ENCODE measurements around the gene ZBTB38. TPM values are rescaled to one million over a fixed set of nuclear protein-coding genes. Genes with fewer than 3 reads are reported as not detected.

Gene ZBTB38
- total RNA-seq, 2 experiments from 2014 or later = 8.4 to 12.4 TPM

DNA sequence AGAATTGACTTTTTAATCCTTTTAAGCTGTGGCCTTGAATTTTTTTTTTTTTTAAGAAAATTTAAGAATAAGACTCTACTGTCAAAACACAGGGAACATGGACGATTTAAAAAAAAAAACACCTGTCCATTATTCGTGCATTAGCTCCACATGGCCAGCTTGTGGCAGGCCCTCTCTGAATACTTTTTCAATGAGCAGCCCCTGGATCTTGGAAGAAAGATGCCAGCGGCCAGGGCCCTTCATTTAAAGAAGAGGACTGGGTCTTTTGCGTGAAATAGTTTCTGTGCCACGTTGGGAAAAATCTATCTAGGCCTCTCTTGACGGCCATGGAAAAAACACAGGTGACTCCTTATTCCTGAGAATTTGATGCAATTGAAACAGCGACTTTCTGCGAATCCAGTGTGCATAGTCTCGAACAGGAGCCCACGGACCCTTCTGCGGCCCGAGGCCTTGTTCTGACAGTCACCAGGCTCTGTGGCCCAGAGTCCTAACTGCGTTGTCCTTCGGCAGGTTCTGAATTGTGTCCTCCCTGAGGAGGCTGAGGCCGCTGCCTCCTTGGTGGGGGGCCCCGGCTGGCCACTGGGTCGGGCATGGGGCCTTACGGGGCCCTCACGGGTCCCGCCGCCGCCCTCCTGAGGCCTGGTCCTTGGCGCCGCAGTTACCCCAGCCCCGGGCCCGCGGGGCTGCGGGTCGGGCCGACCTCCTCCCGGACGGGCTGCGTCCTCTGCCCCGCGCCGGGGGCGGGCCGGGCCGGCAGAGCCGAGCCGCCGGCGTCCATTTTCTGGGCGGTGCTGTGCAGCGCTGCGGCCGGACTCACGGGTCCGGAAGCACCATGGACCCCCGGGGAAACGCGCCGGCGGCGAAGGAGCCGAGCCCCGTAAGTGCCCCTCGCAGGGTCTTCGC is 33.5 kb downstream of the ZBTB38 start:
- peak overlapping the region; percentile 56; the same call in 1 of the 2 replicates for H3K4me2 ChIP-seq (ENCODE audit: low read length)
- ChIA-PET POLR2A (interaction anchor here (1.2 to 2.9 kb wide), 4 partner anchors 13 to 38 kb away, joined by 3 to 13 read pairs (median 6); no protein-coding TSS in a partner anchor), CTCF (ENCODE audit: unreplicated experiment) (no interaction called here)
- peak overlapping the region; percentile 62 for H2AFZ ChIP-seq (ENCODE audit: low read length)
- no peaks in the 10 kb centered on the region for H3K9me2 ChIP-seq (ENCODE audit: insufficient read depth, low read length)
- H3K79me2 ChIP-seq (ENCODE audit: insufficient read depth, low read depth, low read length) = no peaks in the 10 kb centered on the region
- peak overlapping the region; percentile 58 for H3K4me3 ChIP-seq (ENCODE audit: low read depth, low read length, poor library complexity, severe bottlenecking)
- H3K4me1 ChIP-seq (ENCODE audit: insufficient read depth, low read length, poor library complexity, severe bottlenecking) = no peaks in the 10 kb centered on the region
- DNase-seq (ENCODE audit: low spot score) = no peak
- H3K36me3 ChIP-seq (ENCODE audit: insufficient read depth, low read length) = no peaks in the 10 kb centered on the region; the same call in 1 of the 2 replicates
- no peak overlapping the region for H3K27ac ChIP-seq (ENCODE audit: low read depth, low read length, poor library complexity, severe bottlenecking)
- no TSS peak for BruUV-seq (replicated peaks)
- TF ChIP-seq EZH2phosphoT487 (IDR thresholded peaks at IDR 0.05; ENCODE audit: borderline replicate concordance, low read depth, low read length) = no peak
- TF ChIP-seq, protein P1, sequence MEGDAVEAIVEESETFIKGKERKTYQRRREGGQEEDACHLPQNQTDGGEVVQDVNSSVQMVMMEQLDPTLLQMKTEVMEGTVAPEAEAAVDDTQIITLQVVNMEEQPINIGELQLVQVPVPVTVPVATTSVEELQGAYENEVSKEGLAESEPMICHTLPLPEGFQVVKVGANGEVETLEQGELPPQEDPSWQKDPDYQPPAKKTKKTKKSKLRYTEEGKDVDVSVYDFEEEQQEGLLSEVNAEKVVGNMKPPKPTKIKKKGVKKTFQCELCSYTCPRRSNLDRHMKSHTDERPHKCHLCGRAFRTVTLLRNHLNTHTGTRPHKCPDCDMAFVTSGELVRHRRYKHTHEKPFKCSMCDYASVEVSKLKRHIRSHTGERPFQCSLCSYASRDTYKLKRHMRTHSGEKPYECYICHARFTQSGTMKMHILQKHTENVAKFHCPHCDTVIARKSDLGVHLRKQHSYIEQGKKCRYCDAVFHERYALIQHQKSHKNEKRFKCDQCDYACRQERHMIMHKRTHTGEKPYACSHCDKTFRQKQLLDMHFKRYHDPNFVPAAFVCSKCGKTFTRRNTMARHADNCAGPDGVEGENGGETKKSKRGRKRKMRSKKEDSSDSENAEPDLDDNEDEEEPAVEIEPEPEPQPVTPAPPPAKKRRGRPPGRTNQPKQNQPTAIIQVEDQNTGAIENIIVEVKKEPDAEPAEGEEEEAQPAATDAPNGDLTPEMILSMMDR (conservative IDR thresholded peaks at IDR 0.05; ENCODE audit: low read length) = no peak
- H4K20me1 ChIP-seq (ENCODE audit: insufficient read depth, low read length) = no peaks in the 10 kb centered on the region
- no peaks in the 10 kb centered on the region for H3K9me3 ChIP-seq (ENCODE audit: low read length)
- intact Hi-C loops (cut with micrococcal nuclease; ENCODE audit: unreplicated experiment) = no loop called here

GRCh38 chr3:141402476-141403171 is 34.3 kb downstream of the ZBTB38 start:
- TF ChIP-seq EZH2phosphoT487 (IDR thresholded peaks at IDR 0.05; ENCODE audit: borderline replicate concordance, low read depth, low read length) = no peak
- TF ChIP-seq, protein P1 (conservative IDR thresholded peaks at IDR 0.05; ENCODE audit: low read length) = no peak
- Histone ChIP-seq H3K4me2 (ENCODE audit: low read length) (peak overlapping the region; percentile 56; the same call in 1 of the 2 replicates), H3K79me2 (ENCODE audit: insufficient read depth, low read depth, low read length) (no peaks in the 10 kb centered on the region), H3K4me1 (ENCODE audit: insufficient read depth, low read length, poor library complexity, severe bottlenecking) (no peaks in the 10 kb centered on the region), H3K4me3 (ENCODE audit: low read depth, low read length, poor library complexity, severe bottlenecking) (peak overlapping the region; percentile 58), H3K9me3 (ENCODE audit: low read length) (no peaks in the 10 kb centered on the region), H3K36me3 (ENCODE audit: insufficient read depth, low read length) (no peaks in the 10 kb centered on the region), H2AFZ (ENCODE audit: low read length) (no peak overlapping the region), H3K27ac (ENCODE audit: low read depth, low read length, poor library complexity, severe bottlenecking) (no peak overlapping the region), H3K9me2 (ENCODE audit: insufficient read depth, low read length) (no peaks in the 10 kb centered on the region), H4K20me1 (ENCODE audit: insufficient read depth, low read length) (no peaks in the 10 kb centered on the region)
- no TSS peak for BruUV-seq (replicated peaks)
- intact Hi-C loops (cut with micrococcal nuclease; ENCODE audit: unreplicated experiment) = no loop called here
- DNase-seq (ENCODE audit: low spot score) = no peak
- ChIA-PET CTCF (ENCODE audit: unreplicated experiment) (no interaction called here), POLR2A (interaction anchor here (0.8 to 2.9 kb wide), 5 partner anchors 10 to 85 kb away, joined by 3 to 13 read pairs (median 3); no protein-coding TSS in a partner anchor)

All from OCI-LY7 (cell line).